OCI-LY7 (cell line): ENCODE measurements around the gene DIAPH1. TPM values are rescaled to one million over a fixed set of nuclear protein-coding genes. Genes with fewer than 3 reads are reported as not detected.
A peak's percentile ranks its signal among the peaks of the same experiment; 100 is the strongest.

Experiments used
- BruUV-seq: library from RNA; stranded (reverse); fragments of 400-500 nt; replicated peaks from 2 replicates; lab custom pipeline; 2021; lab: Mats Ljungman, UMichigan
- CTCF ChIA-PET: fragments of 300-600 bp; sonication (Branson Sonifier 250); formaldehyde crosslinking; loops from one replicate; lab custom pipeline; 2022; ENCODE audit warnings: antibody characterized with exemption; ENCODE audit not compliant: unreplicated experiment; lab: Charles Lee
- POLR2A ChIA-PET: fragments of 300-600 bp; sonication (Branson Sonifier 250); formaldehyde crosslinking; loops from one replicate; lab custom pipeline; 2022; ENCODE audit warnings: antibody characterized with exemption; lab: Charles Lee
- DNase-seq: peaks from one replicate; pipeline ENCODE4 v3.0.0-alpha.2; 2015; ENCODE audit warnings: low spot score
- H2AFZ ChIP-seq: fragments of 200-600 bp; sonication (generic), shearing (Covaris generic); 2 replicates; pipeline ENCODE4 v1.6.1; 2014; ENCODE audit warnings: mild to moderate bottlenecking, antibody characterized with exemption, low read length, moderate library complexity
- H3K27ac ChIP-seq: fragments of 200-600 bp; sonication (generic); 2 replicates; pipeline ENCODE4 v1.5.1; 2014; ENCODE audit warnings: mixed run types, low read depth, mild to moderate bottlenecking, moderate library complexity, low read length, inconsistent platforms; ENCODE audit not compliant: poor library complexity, severe bottlenecking
- H3K36me3 ChIP-seq: fragments of 200-600 bp; sonication (generic); 2 replicates; pipeline ENCODE4 v1.6.1; 2014; ENCODE audit warnings: mild to moderate bottlenecking, antibody characterized with exemption, low read length, moderate library complexity, mixed read lengths; ENCODE audit not compliant: insufficient read depth
- H3K4me1 ChIP-seq: fragments of 200-600 bp; sonication (generic); 2 replicates; pipeline ENCODE4 v1.5.1; 2014; ENCODE audit warnings: mild to moderate bottlenecking, low read length; ENCODE audit not compliant: insufficient read depth, poor library complexity, severe bottlenecking
- H3K4me2 ChIP-seq: fragments of 200-600 bp; sonication (generic); 2 replicates; pipeline ENCODE4 v1.6.1; 2014; ENCODE audit warnings: mild to moderate bottlenecking, low read length
- H3K4me3 ChIP-seq: fragments of 200-600 bp; sonication (generic); 2 replicates; pipeline ENCODE4 v1.5.1; 2014; ENCODE audit warnings: mild to moderate bottlenecking, low read depth, low read length; ENCODE audit not compliant: poor library complexity, severe bottlenecking
- H3K79me2 ChIP-seq: fragments of 200-600 bp; sonication (generic); 2 replicates; pipeline ENCODE4 v1.6.1; 2016; ENCODE audit warnings: low read depth, mild to moderate bottlenecking, low read length, moderate library complexity, mixed read lengths; ENCODE audit not compliant: insufficient read depth
- H3K9me2 ChIP-seq: fragments of 200-600 bp; sonication (generic); 2 replicates; pipeline ENCODE4 v1.6.1; 2016; ENCODE audit warnings: mild to moderate bottlenecking, low read length, mixed read lengths; ENCODE audit not compliant: insufficient read depth
- H3K9me3 ChIP-seq: fragments of 200-600 bp; sonication (generic); 2 replicates; pipeline ENCODE4 v1.6.1; 2014; ENCODE audit warnings: mild to moderate bottlenecking, mixed run types, low read length, mixed read lengths
- H4K20me1 ChIP-seq: fragments of 200-600 bp; sonication (generic); 2 replicates; pipeline ENCODE4 v1.6.1; 2014; ENCODE audit warnings: mild to moderate bottlenecking, antibody characterized with exemption, low read length, moderate library complexity, mixed read lengths; ENCODE audit not compliant: insufficient read depth
- CTCF ChIP-seq: fragments of 200-600 bp; sonication (generic); conservative IDR thresholded peaks from 2 replicates; pipeline ENCODE4 v1.5.1; 2014; ENCODE audit warnings: mild to moderate bottlenecking, antibody characterized with exemption, low read length, moderate library complexity, mixed read lengths
- EZH2phosphoT487 ChIP-seq: fragments of 200-600 bp; sonication (generic); IDR thresholded peaks from 2 replicates; pipeline ENCODE4 v1.6.1; 2018; ENCODE audit warnings: low read depth, borderline replicate concordance, mild to moderate bottlenecking, mixed run types, antibody characterized with exemption, low read length, moderate library complexity, mixed read lengths
- intact Hi-C: fragments of 100-400 bp; cut with micrococcal nuclease; formaldehyde crosslinking; loops from one replicate; pipeline ENCODE4 v1.10.0; 2022; ENCODE audit not compliant: unreplicated experiment
- total RNA-seq, 2 experiments: library from RNA; depleted of rRNA in 1 of 2; stranded (reverse); fragments of >200 nt in 1 of 2; shearing (Covaris generic) in 1 of 2; gene quantifications; 2 replicates each; pipeline ENCODE4 v1.2.3, GENCODE V29; 2014 to 2022

DIAPH1 gene
- total RNA-seq, 2 experiments from 2014 or later, result 78.8 to 174 TPM

GRCh38 chr5:141560725-141561483, 57.9 kb downstream of the DIAPH1 start:
- H3K9me2 ChIP-seq, result no peaks in the 10 kb centered on the region
- H3K4me3 ChIP-seq, result no peak overlapping the region
- DNase-seq, result no peak
- H2AFZ ChIP-seq, result no peak overlapping the region
- H3K36me3 ChIP-seq, result peaks cover 77% of the 10 kb centered on the region; the same call in 1 of the 2 replicates
- POLR2A ChIA-PET, result no interaction called here
- peaks cover 26% of the 10 kb centered on the region for H3K4me1 ChIP-seq
- H3K79me2 ChIP-seq, result no peaks in the 10 kb centered on the region
- H4K20me1 ChIP-seq, result no peaks in the 10 kb centered on the region
- TF ChIP-seq CTCF, result peak; percentile 46; the same call in 1 of the 2 replicates
- TF ChIP-seq EZH2phosphoT487, result no peak
- intact Hi-C loops, result loop anchor here (5.0 to 10.0 kb wide), 2 partner anchors 56 to 346 kb away; partner anchors contain the start of genes DIAPH1 and PCDHB13
- H3K27ac ChIP-seq, result no peak overlapping the region
- H3K9me3 ChIP-seq, result no peaks in the 10 kb centered on the region
- no TSS peak for BruUV-seq
- CTCF ChIA-PET, result no interaction called here
- no peak overlapping the region for H3K4me2 ChIP-seq

- Histone ChIP-seq H3K79me2 (no peaks in the 10 kb centered on the region), H3K4me1 (peaks cover 33% of the 10 kb centered on the region), H3K9me2 (no peaks in the 10 kb centered on the region), H3K27ac (no peak overlapping the region), H2AFZ (no peak overlapping the region), H3K4me3 (no peak overlapping the region), H3K4me2 (no peak overlapping the region), H3K36me3 (peaks cover 77% of the 10 kb centered on the region; the same call in 1 of the 2 replicates), H4K20me1 (no peaks in the 10 kb centered on the region), H3K9me3 (no peaks in the 10 kb centered on the region)
- no TSS peak for BruUV-seq
- CTCF ChIA-PET, result no interaction called here
- intact Hi-C loops, result loop anchor here (5.0 to 10.0 kb wide), 2 partner anchors 57 to 345 kb away; partner anchors contain the start of genes DIAPH1 and PCDHB13
- POLR2A ChIA-PET, result no interaction called here
- no peak for TF ChIP-seq EZH2phosphoT487
- no peak for TF ChIP-seq CTCF
- no peak for DNase-seq
Observed at GRCh38 chr5:141560151-141560550, 58.6 kb downstream of the DIAPH1 start.

GRCh38 chr5:141559461-141559860, 59.3 kb downstream of the DIAPH1 start:
- BruUV-seq, result no TSS peak
- no peak for DNase-seq
- no peaks in the 10 kb centered on the region for H4K20me1 ChIP-seq
- no peaks in the 10 kb centered on the region for H3K9me2 ChIP-seq
- H3K4me2 ChIP-seq, result no peak overlapping the region
- H3K4me3 ChIP-seq, result no peak overlapping the region
- no peak overlapping the region for H3K27ac ChIP-seq
- peaks cover 32% of the 10 kb centered on the region for H3K4me1 ChIP-seq
- no peaks in the 10 kb centered on the region for H3K79me2 ChIP-seq
- TF ChIP-seq EZH2phosphoT487, result no peak
- TF ChIP-seq CTCF, result no peak
- H3K9me3 ChIP-seq, result no peaks in the 10 kb centered on the region
- no peak overlapping the region for H2AFZ ChIP-seq
- ChIA-PET CTCF (no interaction called here), POLR2A (interaction anchor here (2.8 kb wide), 2 partner anchors 31 to 84 kb away, joined by 11 to 13 read pairs; partner anchors contain the start of gene PCDHGC3)
- peaks cover 76% of the 10 kb centered on the region for H3K36me3 ChIP-seq
- intact Hi-C loops, result loop anchor here (2.0 to 5.0 kb wide), 2 partner anchors 45 to 187 kb away; partner anchors contain the start of genes PCDHGA6 and PCDHGB3
